HG03196 (cell line): ENCODE results near the gene TANGO6.
"Not testable (repeated sequence)": the region's sequence is repeated elsewhere in the genome, so short reads cannot be mapped to it uniquely, and the experiment has no call there.

Experiments used
- ATAC-seq: cut with Tn5 transposase; IDR thresholded peaks from one replicate; pipeline ENCODE4 v1.9.1; 2021; ENCODE audit not compliant: unreplicated experiment

Gene TANGO6

DNA sequence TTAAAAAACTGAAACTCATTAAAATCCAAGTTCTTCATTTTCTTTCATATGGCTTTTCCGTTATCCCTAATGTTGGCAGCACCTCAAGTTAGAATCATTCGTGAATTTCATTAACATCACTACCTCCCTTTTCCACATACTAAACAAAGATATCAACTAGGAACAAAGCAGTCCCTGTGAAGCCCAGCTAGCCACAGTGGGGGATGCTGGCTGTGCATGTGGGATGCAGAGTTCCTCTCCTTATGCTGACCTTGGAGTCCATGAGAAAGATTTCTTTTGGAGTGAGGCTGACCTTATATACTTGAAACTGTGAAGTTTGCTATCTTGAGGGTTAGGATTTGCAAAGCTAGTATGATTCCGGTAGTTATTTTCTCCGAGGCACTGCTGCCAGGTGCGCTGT is 117.6 kb downstream of the TANGO6 start:
- ATAC-seq: no peak

DNA sequence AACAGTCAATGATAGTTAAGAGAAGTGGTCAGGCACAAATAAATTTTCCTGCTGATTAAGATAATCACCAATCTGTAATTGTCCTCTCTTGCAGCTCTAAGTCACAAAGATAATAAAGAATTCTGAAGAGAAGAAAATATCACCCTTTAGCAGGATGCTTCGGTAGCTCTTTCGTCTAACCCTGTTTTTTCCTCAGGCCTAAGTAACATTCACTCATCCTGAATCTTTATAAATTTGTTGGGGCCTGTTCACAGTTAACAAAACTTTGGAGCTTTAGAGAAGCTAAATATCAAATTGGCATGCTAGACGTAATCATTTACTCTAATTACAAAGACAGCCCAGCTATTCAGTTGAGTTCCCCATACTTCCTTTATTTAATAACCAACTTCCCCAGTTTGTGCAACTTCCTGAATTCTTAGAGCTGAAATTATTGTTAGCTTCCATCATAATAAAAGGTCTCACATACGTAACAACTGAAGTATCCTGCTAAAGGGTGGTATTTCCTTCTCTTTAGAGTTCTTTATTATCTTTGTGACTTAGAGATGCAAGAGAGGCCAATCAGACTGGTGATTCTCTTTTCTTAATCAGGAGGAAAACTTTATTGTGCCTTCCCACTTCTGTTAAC is 118.6 kb downstream of the TANGO6 start:
- ATAC-seq: no peak

DNA sequence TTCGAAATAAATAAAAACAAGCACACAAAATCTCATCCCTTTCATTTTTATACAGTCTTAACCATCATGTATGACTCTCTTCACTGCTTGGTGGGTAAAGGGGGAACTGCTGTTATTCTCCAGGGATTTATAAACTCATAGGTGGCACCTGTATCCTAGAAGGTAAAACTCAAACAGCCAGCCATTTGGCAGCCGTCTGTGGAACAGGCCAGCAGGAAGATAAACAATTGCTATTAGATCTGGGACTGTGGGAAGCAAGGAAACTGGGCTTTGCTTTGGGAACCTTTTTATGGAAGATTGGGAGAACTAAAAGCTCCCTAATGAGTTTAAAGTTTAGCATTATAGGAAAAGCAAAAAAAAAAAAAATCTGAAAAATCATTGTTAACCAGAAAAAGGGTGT is 126.0 kb downstream of the TANGO6 start:
- ATAC-seq: no peak

DNA sequence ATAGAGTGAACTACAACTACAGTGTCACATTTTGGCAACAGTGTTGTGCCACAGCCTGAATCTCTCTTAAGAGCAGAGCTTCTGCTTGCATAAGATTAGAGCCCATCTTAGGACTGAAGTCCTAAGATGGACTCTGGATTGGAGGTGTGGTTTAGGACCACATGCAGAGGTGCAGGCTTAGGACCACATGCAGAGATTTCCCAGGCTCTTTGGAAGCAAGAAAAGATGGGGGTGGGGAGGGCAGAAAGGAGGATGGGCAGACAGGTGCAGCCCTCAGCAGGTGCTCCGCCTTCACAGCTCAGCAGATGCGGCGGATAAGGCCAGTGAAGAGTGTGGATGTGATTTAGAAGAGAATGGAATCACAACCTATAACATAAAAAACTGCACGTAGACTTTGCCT is 128.7 kb downstream of the TANGO6 start:
- ATAC-seq: no peak

DNA sequence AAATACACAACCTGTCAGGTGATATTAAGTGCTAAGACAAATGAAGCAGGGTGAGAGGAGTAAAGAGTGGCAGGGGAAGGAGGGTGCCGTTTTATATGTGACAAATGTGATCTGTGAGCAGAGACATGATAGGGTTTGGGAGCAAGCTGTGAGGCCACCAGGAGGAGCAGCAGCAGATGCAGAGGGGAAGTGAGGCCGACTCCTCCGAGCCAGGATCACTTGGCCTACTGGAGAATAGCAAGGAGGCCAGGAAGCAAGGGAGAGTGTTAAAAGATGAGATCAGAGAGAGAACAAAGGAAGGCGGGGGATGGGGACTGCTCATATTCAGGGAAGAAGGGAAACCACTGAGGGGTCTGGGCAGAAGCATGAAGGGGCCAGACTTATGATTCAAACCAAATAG is 129.4 kb downstream of the TANGO6 start:
- ATAC-seq: no peak

DNA sequence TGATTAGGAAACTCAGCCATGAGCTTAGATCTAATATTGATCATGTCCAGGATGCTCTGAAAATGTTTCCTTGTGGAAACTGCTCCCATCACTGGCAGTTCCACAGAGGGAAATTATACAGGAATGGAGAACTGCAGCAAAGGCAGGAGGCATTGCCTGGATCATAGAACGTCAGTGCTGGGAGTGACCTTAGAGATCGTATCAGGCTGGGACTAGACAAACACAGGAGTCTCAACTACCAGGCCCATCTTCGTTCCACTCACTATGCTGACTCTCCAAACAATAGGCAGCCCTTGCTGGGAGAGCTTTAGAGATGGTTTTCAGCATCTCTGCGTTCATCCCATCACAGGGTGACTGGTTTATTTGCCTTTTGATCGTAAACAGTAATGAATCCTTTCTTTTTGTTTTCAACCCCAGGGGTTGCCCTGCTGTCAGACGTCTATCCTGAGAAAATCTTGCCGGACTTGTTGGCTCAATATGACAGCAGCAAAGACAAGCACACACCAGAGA is 130.3 kb downstream of the TANGO6 start:
- no peak for ATAC-seq

DNA sequence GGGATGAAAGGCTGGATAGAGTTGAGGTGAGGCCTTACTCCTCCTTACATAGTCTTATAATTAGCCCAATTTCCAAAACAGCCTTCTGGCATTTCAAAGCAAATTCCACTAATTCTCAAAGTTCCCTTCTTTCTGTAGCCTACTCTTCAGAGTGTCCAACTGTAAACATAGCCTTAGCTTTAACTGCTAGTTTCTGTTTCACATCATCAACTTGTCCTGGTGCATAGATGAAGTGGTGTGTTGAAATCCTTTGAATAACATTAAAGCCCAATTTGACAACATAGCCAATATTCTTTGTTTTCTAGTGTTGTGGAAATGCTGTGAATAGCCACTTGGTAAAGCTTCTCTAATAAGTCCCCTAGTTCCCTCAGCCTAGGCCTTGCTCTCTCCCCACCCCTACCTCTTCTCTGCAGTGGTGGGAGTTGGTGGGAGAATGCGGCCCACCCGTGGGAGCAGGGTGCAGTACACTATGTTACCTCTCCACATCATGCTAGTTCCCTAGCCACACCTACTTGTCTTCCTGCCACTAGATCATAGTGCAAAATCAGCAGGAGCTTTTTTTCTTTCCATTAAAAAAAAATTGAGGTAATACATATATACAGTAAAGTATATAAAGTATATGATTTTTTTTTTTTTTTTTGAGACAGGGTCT is 135.1 kb downstream of the TANGO6 start:
- ATAC-seq: no peak

DNA sequence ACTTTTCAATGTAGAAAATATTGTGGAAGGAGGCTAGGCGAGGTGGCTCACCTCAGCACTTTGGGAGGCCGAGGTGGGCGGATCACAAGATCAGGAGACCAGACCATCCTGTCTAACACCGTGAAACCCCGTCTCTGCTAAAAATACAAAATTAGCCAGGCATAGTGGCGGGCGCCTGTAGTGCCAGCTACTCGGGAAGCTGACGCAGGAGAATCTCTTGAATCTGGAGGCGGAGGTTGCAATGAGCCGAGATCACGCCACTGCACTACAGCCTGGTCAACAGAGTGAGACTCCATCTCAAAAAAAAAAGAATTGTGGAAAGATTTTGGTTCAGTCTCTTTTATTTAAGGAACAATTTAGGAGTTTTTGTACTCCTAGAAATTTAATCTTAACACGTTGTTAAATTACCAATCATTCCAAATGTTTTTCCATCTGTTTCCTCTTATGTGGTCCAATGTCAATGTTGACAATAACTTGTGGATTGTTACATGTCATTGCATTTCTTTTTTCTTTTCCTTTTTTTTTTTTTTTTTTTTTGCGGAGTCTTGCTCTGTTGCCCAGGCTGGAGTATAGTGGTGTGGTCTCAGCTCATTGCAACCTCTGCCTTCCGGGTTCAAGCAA is 137.5 kb downstream of the TANGO6 start:
- ATAC-seq: no peak

DNA sequence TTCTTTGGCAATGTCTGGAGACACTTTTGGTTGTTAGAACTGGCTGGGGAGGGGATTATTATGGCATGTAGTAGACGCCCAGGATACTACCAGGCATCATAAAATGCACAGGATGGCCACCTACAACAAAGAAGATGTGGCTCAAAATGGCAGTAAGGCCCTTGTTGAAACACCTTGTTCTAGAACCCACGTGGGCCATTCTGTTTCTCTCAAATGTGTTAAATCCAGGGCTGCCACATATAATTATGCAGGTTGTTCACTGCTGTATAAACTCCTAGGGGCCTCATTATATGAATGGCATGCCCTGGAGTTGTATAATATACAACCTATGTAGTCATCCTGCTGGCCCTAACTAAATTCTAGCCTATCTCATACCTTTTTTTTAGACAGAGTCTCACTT is 138.6 kb downstream of the TANGO6 start:
- ATAC-seq: no peak

DNA sequence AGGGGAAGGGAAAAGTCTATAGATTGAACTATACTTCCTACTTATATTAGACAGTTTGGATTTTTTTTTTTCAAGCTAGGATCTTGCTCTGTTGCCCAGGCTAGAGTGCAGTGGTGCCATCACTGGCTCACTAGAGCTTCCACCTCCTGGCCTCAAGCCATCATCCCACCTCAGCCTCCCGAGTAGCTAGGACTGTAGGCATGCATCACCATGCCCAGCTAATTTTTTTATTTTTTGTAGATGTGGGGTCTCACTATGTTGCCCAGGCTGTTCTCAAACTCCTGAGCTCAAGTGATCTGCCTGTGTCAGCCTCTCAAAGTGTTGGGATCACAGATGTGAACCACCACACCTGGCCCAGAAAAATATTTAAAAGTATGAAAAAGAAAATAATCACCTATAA is 141.1 kb downstream of the TANGO6 start:
- ATAC-seq: no peak

DNA sequence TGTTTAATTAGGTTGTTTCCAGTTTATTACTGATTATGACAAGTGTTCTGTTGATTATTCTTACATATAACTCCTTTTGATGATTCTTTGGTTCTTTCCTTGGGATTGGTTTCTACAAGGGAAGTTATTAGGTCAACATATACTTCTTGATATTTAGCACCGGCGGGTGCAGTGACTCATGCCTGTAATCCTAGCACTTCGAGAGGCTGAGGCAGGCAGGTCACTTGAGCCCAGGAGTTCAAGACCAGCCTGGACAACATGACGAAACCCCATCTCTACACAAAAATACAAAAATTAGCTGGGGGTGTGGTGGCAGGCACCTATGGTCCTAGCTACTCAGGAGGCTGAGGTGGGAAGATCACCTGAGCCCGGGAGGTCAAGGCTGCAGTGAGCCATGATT is 141.9 kb downstream of the TANGO6 start:
- ATAC-seq: no peak

DNA sequence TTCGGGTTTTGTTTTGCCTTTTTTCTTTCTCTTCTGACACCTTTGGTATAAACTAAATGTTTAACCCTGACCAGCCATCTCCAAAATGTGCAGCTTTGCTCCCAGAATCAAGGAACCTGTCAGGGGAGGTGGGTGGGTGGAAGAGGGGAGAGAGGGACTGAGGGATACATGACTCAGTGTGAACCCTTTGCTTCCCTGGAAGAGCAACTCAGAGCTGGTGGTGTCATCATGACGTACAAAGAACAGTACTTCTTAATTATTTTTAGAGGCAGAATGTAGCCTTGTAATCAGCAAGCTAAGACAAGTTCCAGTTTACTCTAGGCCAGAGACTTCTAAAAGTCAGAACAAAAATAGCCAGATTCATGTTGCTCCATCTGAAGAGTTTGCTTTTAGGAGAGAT is 142.5 kb downstream of the TANGO6 start:
- ATAC-seq: no peak

DNA sequence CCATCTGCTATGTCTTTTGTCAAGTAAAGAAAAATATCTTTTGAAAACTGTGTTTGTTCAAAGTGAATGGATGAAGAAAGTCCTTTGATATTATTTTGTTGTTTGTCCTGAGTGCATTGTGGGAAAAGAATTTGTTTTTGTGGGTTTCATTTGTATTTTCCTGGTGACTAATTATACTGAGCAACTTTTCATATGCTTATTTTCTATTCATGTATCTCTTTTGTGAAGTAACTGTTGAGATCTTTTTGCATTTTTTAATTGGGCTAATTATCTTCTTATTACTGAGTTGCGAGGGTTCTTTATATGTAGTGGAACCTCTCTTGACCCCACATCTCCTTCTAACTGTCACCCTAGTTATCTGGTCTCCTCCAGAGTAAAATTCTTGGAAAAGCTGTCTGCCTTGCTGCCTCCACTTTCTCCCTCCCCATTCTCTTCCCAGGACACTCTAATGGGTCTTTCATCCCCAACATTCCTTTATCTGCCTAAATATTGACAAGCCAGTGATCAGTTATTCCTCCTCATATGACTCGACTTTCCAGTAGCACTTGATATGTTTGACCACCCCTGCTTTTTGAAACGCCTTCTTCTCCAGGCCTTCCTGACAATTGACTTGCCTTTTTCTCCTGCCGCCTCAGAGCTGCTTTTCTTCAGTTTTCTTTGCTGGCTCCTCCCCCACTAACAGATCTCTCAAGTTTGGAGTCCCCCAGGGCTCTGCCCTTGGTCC is 144.6 kb downstream of the TANGO6 start:
- ATAC-seq: no peak

DNA sequence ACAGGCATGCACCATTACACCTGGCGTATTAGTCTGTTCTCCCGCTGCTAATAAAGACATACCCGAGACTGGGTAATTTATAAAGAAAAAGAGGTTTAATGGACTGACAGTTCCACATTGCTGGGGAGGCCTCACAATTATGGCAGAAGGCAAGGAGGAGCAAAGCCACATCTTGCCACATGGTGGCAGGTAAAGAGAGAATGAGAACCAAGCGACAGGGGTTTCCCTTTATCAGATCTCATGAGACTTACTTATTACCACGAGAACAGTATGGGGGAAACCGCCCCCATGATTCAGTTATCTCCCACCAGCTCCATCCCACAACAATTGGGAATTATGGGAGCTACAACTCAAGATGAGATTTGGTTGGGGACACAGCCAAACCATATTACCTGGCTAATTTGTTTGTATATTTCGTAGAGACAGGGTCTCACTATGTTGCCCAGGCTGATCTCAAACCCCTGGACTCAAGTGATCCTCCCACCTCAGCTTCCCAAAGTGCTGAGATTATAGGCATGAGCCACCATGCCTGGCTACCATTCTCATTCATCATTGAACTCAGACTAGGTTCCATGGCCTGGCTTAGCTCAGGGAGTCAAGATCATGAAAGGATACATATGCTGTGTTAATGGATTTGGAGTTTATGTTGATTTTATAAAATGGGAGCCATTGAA is 147.0 kb downstream of the TANGO6 start:
- ATAC-seq: not testable (repeated sequence)

DNA sequence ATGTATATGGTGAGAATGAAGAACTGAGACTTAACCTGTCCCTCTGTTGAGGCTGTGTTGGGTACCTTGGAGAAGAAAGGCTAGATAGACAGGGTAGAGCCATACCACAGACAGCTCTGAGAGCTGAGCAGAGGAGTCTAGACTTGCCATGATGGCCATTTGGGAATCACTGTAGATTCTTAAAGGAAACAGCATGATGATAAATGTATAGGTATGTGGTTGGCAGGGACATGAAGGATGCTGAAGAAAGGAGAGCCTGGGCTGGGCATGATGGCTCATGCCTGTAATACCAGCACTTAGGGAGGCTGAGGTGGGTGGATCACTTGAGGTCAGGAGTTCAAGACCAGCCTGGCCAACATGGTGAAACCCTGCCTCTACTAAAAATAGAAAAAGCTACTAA is 147.7 kb downstream of the TANGO6 start:
- no peak for ATAC-seq

DNA sequence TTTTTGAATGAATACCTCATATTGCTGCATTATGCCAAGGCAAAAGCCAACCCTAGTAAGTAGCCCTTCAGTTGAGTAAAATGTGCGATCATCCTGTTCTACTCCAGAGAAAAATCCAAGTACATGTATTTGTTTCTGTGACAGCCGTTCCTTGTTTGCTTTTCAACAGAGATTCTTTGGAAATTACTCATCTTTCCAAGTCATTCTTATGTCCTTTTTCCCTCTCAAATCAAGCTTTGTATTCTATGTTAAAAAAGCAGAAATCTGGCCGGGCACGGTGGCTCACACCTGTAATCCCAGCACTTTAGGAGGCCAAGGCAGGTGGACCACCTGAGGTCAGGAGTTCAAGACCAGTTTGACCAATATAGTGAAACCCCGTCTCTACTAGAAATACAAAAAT is 149.2 kb downstream of the TANGO6 start:
- ATAC-seq: no peak

DNA sequence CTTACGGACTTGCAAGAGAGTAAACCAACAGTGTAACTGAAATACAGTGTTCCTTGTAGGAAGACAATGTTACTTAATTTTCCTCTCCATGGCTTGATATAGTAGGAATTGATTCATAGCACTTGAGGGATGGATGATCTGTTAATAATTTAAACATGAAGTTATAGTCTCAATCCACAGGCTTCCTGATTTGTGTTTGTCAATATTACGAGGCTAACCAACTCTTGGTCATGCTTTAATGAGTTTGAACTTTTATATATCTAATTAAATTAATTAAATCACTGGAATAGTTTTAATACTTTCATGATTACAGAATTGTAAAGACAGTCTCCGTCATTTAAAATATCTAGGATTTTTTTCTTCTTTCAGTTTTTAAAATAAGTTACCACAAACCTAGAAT is 150.1 kb downstream of the TANGO6 start:
- ATAC-seq: no peak

DNA sequence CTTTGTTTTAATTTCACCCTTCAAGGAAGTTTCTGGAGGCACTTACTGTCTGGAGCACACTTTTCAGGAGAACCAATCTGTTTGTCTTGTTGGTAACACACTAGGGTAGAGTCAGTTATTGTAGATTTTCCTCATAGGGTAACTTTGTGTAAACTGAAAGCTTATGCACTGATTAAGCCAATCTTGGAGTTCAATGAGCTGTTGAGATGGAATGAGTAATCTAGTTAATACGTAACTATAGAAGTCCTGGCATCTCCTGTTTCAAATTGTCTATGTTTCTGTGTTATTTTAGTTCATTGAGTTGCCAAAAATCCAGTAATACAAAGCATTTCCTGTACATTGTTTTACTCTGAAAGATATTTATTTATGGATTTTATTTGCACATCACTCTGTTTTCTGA is 150.6 kb downstream of the TANGO6 start:
- ATAC-seq: no peak

DNA sequence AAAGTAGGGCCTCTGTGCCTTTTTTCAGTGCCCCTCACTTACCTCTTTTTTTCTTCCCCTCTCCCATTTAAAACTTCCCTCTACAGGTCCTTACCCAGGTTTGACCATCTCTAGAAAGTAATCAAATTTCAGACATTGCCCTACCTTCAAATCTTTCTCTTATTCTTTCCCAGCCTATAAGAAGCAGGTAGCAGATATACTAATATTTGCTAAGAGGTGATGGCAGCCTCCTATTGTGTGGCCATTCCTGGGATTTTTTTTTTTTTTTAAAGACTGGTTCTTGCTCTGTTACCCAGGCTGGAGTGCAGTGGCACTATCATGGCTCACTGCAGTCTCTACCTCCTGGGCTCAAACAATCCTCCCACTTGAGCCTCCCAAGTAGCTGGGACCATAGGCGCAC is 151.0 kb downstream of the TANGO6 start:
- ATAC-seq: no peak

DNA sequence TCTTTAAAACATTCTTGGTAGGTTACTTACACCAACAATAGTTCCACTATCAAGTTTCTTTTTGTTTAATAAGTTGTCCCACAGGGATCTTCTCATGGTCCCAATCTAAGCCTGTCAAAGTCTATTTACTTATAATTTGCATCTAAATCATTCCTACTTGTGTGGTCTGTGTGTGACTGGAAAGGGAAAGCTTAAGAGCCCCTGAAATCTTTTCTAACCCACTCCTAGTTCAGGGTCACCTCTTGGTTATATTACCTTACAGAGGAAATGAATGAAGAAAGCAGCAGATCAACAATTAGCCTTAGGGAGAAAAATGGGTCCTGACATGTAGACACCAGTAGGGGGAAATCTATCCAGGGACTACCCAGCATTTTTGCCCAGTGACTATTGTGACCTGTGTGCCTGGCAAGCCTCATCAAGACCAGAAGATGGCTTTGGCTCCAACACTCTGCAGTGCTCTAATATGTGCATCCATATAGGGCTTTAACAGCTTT is 151.7 kb downstream of the TANGO6 start:
- no peak for ATAC-seq

DNA sequence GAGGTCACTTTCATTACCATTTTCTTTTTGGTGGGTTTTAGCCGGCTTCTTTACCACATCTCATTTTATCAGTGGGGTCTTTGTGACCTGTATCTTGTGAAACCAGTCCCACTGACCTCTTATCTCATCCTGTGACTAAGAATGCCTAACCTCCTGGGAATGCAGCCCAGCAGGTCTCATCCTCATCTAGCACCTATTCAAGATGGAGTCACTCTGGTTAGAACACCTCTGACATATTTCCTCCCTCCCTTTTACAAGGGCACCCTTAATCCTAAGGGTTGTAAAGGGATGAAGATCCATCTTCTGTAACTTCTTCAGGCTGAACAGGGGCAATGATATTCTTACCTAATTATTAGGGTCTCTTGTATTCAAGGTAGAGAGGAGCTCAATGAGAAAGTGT is 154.2 kb downstream of the TANGO6 start:
- ATAC-seq: no peak
